ENCODE data around the gene CD48.

- TF ChIP-seq TAF1 (IDR thresholded peaks at IDR 0.05; ENCODE audit: borderline replicate concordance, low read depth, low read length) (no peak), POLR2AphosphoS5 (IDR thresholded peaks at IDR 0.05; ENCODE audit: low read depth, low read length) (no peak)
Observed at GRCh38 chr1:160755461-160755860, 43.8 kb upstream of the CD48 start.
